Astrocyte (in vitro differentiated cells and primary cell): ENCODE results near the gene MYMK.

Experiments used
- EZH2 ChIP-seq: IDR thresholded peaks from 2 replicates; pipeline ENCODE4 v1.6.1; 2012; ENCODE audit warnings: mild to moderate bottlenecking, low read length, inconsistent platforms; ENCODE audit not compliant: insufficient read depth
- TF ChIP-seq, protein P1 (sequence below): IDR thresholded peaks from 2 replicates; pipeline ENCODE4 v1.5.1; 2011; ENCODE audit warnings: low read depth, mild to moderate bottlenecking, inconsistent platforms, low read length, moderate library complexity; ENCODE audit not compliant: insufficient read depth

DNA sequence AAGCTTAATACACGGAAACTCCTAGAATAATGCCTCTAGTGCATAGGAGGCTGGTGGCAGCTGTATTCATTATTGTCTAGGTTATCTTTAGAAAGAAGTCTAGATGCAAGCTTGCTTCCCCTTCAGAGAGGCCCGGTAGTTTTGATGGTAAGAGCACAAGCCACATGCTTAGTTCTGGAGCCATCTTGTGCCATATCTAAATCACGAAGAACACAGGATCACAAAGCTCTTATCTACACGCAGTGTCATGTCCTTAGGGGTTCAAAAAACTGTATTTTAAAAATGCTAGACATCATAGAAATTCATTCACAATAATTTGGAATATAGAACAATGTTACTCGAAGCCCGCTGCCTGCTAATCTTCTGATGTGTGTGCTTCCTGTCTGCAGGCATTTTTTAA, 58.8 kb downstream of the MYMK start:
- TF ChIP-seq, protein P1, sequence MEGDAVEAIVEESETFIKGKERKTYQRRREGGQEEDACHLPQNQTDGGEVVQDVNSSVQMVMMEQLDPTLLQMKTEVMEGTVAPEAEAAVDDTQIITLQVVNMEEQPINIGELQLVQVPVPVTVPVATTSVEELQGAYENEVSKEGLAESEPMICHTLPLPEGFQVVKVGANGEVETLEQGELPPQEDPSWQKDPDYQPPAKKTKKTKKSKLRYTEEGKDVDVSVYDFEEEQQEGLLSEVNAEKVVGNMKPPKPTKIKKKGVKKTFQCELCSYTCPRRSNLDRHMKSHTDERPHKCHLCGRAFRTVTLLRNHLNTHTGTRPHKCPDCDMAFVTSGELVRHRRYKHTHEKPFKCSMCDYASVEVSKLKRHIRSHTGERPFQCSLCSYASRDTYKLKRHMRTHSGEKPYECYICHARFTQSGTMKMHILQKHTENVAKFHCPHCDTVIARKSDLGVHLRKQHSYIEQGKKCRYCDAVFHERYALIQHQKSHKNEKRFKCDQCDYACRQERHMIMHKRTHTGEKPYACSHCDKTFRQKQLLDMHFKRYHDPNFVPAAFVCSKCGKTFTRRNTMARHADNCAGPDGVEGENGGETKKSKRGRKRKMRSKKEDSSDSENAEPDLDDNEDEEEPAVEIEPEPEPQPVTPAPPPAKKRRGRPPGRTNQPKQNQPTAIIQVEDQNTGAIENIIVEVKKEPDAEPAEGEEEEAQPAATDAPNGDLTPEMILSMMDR = no peak
- TF ChIP-seq EZH2 = no peak
